HCT116 (cell line): ENCODE data around the gene CYP20A1. TPM values are rescaled to one million over a fixed set of nuclear protein-coding genes. Genes with fewer than 3 reads are reported as not detected.
A peak's percentile ranks its signal among the peaks of the same experiment; 100 is the strongest.

ENCODE experiments used
- ATAC-seq: fragments of 200-7000 bp; cut with Tn5 transposase; 2 replicates; pipeline ENCODE4 v1.9.1; 2020; ENCODE audit warnings: mild to moderate bottlenecking, moderate library complexity
- BruUV-seq: library from RNA; stranded (reverse); fragments of 400-500 nt; replicated peaks from 2 replicates; lab custom pipeline; 2021; lab: Mats Ljungman, UMichigan
- CTCF ChIA-PET: fragments of 300-600 bp; sonication (Branson Sonifier 250); formaldehyde crosslinking; loops from one replicate; lab custom pipeline; 2021; ENCODE audit warnings: antibody characterized with exemption; lab: Charles Lee
- POLR2A ChIA-PET: fragments of 300-600, 350-600 bp; sonication (Branson Sonifier 250); formaldehyde crosslinking; loops from one replicate; lab custom pipeline; 2021; ENCODE audit warnings: antibody characterized with exemption; lab: Charles Lee
- RAD21 ChIA-PET, 2 experiments: fragments of 300-600 bp; sonication (Branson Sonifier 250); formaldehyde crosslinking; loops; one replicate each; lab custom pipeline; 2023; ENCODE audit warnings: low total read pairs in 2 of 2; ENCODE audit not compliant: uncharacterized antibody in 2 of 2, unreplicated experiment in 2 of 2, low non-redundant PET in 1 of 2; lab: Charles Lee
- DNase-seq: peaks from one replicate; pipeline ENCODE4 v3.0.0-alpha.2; 2010; ENCODE audit warnings: low read depth, low spot score
- H2AFZ ChIP-seq: fragments of 200-600 bp; shearing (Covaris generic), sonication (generic); 2 replicates; pipeline ENCODE4 v1.6.1; 2017; ENCODE audit warnings: low read depth, mixed run types, mixed read lengths, antibody characterized with exemption, low read length; ENCODE audit not compliant: poor library complexity, severe bottlenecking
- H3K27ac ChIP-seq: 2 replicates; pipeline ENCODE4 v1.5.1; 2012; ENCODE audit warnings: low read depth, low read length
- H3K27me3 ChIP-seq: fragments of 200-600 bp; sonication (generic); 2 replicates; pipeline ENCODE4 v1.6.1; 2016; ENCODE audit warnings: mixed run types, low read length, mixed read lengths; ENCODE audit not compliant: insufficient read depth
- H3K36me3 ChIP-seq, 2 experiments: fragments of 200-500 bp in 1 of 2; fragments of 200-600 bp in 1 of 2; sonication (Bioruptor generic) in 1 of 2; sonication (generic) in 1 of 2; 2 replicates each; pipeline versions ENCODE4 v1.5.1 to v1.6.1; 2014 to 2016; ENCODE audit warnings: low read length in 2 of 2, inconsistent platforms in 1 of 2, mixed read lengths in 1 of 2, mixed run types in 1 of 2; ENCODE audit not compliant: insufficient read depth in 2 of 2, control insufficient read depth in 1 of 2
- H3K4me1 ChIP-seq, 2 experiments: fragments of 200-600 bp in 1 of 2; sonication (generic) in 1 of 2; 2 replicates each; pipeline versions ENCODE4 v1.5.1 to v1.6.1; 2012 to 2017; ENCODE audit warnings: low read length in 2 of 2, inconsistent platforms in 1 of 2, mild to moderate bottlenecking in 1 of 2, mixed read lengths in 1 of 2, mixed run types in 1 of 2, moderate library complexity in 1 of 2; ENCODE audit not compliant: insufficient read depth in 2 of 2, control insufficient read depth in 1 of 2
- H3K4me2 ChIP-seq: fragments of 200-600 bp; sonication (generic); 2 replicates; pipeline ENCODE4 v1.6.1; 2017; ENCODE audit warnings: mixed run types, low read length, mixed read lengths
- H3K4me3 ChIP-seq, 2 experiments: fragments of 200-600 bp in 1 of 2; sonication (generic) in 1 of 2; replicated peaks in 1 of 2; 2 replicates each; pipeline ENCODE4 v1.5.1; 2011 to 2016; ENCODE audit warnings: low read length in 2 of 2, control low read depth in 1 of 2, low read depth in 1 of 2, mild to moderate bottlenecking in 1 of 2, mixed read lengths in 1 of 2, mixed run types in 1 of 2
- H3K79me2 ChIP-seq: fragments of 200-600 bp; sonication (generic); 2 replicates; pipeline ENCODE4 v1.6.1; 2017; ENCODE audit warnings: mild to moderate bottlenecking, mixed run types, low read length, moderate library complexity, mixed read lengths; ENCODE audit not compliant: insufficient read depth
- H3K9ac ChIP-seq: fragments of 200-600 bp; sonication (generic); 2 replicates; pipeline ENCODE4 v1.6.1; 2016; ENCODE audit warnings: low read length, mixed read lengths
- H3K9me2 ChIP-seq: fragments of 200-600 bp; sonication (generic), shearing (Covaris generic); 2 replicates; pipeline ENCODE4 v1.6.1; 2017; ENCODE audit warnings: mixed run types, mild to moderate bottlenecking, moderate library complexity; ENCODE audit not compliant: insufficient read depth
- H3K9me3 ChIP-seq, 2 experiments: fragments of 200-500 bp in 1 of 2; fragments of 200-600 bp in 1 of 2; sonication (Bioruptor generic) in 1 of 2; sonication (generic) in 1 of 2; 2 replicates each; pipeline ENCODE4 v1.6.1; 2014 to 2017; ENCODE audit warnings: low read length in 2 of 2, mixed read lengths in 2 of 2, inconsistent platforms in 1 of 2, low read depth in 1 of 2, mild to moderate bottlenecking in 1 of 2, mixed run types in 1 of 2, moderate library complexity in 1 of 2; ENCODE audit not compliant: control insufficient read depth in 1 of 2, insufficient read depth in 1 of 2
- H4K20me1 ChIP-seq: fragments of 200-600 bp; sonication (generic), shearing (Covaris generic); 2 replicates; pipeline ENCODE4 v1.6.1; 2017; ENCODE audit warnings: mixed run types, mild to moderate bottlenecking, moderate library complexity; ENCODE audit not compliant: insufficient read depth
- CBX3 ChIP-seq: IDR thresholded peaks from 2 replicates; pipeline ENCODE4 v1.6.1; 2012; ENCODE audit warnings: low read depth
- CEBPB ChIP-seq: IDR thresholded peaks from 2 replicates; pipeline ENCODE4 v1.6.1; 2012; ENCODE audit warnings: low read depth
- CTCF ChIP-seq, 3 experiments: fragments of 200-600 bp in 1 of 3; sonication (generic) in 1 of 3; IDR thresholded peaks in 2 of 3; conservative IDR thresholded peaks in 1 of 3; 2 replicates each; pipeline ENCODE4 v1.5.1; 2012 to 2017; ENCODE audit warnings: low read depth in 2 of 3, low read length in 2 of 3, antibody characterized with exemption in 1 of 3, borderline replicate concordance in 1 of 3, control low read depth in 1 of 3, mild to moderate bottlenecking in 1 of 3, mixed read lengths in 1 of 3, mixed run types in 1 of 3, moderate library complexity in 1 of 3; ENCODE audit not compliant: insufficient read depth in 1 of 3
- EGR1 ChIP-seq: IDR thresholded peaks from 2 replicates; pipeline ENCODE4 v1.6.1; 2012; ENCODE audit warnings: low read depth
- EZH2phosphoT487 ChIP-seq: fragments of 200-600 bp; IDR thresholded peaks from 2 replicates; pipeline ENCODE4 v1.6.1; 2018; ENCODE audit warnings: antibody characterized with exemption, borderline replicate concordance
- POLR2AphosphoS5 ChIP-seq: IDR thresholded peaks from 2 replicates; pipeline ENCODE4 v1.6.1; 2011; ENCODE audit warnings: mild to moderate bottlenecking, low read depth, low read length, moderate library complexity
- SRF ChIP-seq: IDR thresholded peaks from 2 replicates; pipeline ENCODE4 v1.6.1; 2012; ENCODE audit warnings: low read depth
- TCF7L2 ChIP-seq: IDR thresholded peaks from 2 replicates; pipeline ENCODE4 v1.7.0; 2011; ENCODE audit warnings: borderline replicate concordance, inconsistent platforms; ENCODE audit not compliant: insufficient read depth, insufficient read length; ENCODE audit errors: extremely low read depth
- YY1 ChIP-seq: IDR thresholded peaks from 2 replicates; pipeline ENCODE4 v1.6.1; 2011; ENCODE audit warnings: low read length, low read depth, moderate library complexity, mild to moderate bottlenecking; ENCODE audit not compliant: insufficient replicate concordance; ENCODE audit errors: extremely low read depth
- intact Hi-C: fragments of 100-400 bp; cut with micrococcal nuclease; formaldehyde crosslinking; loops from 2 replicates; pipeline ENCODE4 v1.10.0; 2022
- total RNA-seq: library from RNA; stranded (reverse); gene quantifications from one replicate; pipeline ENCODE4 v1.2.1, GENCODE V29; 2021; ENCODE audit not compliant: unreplicated experiment
- TF ChIP-seq, protein P1 (sequence below): IDR thresholded peaks from 2 replicates; pipeline ENCODE4 v1.6.1; 2011; ENCODE audit warnings: mild to moderate bottlenecking, low read length, moderate library complexity; ENCODE audit not compliant: insufficient replicate concordance; ENCODE audit errors: extremely low read depth

CYP20A1 gene
- total RNA-seq, 1 experiment from 2014 or later, result 10.0 TPM

DNA sequence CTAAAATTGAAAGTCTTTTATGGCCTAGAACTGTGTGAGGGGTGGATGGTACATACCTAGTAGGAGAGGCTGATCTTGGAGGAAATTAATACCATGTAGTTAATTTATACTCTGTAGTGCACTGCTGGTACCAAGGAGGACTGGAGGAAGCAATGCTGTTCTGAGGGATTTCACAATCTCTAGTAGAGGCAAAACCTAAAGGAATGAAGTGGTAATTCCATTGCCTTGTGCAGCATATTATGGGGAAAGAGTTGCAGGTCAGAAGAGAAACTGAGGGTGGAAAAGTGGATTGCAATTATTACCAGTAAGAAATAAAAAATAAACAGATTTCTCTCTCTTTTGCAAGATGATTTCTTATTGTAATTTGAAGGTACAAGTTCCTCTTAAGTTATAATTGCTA is 91.6 kb downstream of the CYP20A1 start:
- TF ChIP-seq EZH2phosphoT487 (no peak), CBX3 (no peak), EGR1 (no peak), YY1 (no peak), POLR2AphosphoS5 (no peak), TCF7L2 (no peak), CEBPB (no peak), SRF (no peak), CTCF (IDR thresholded peaks at IDR 0.05 in 2 of 3, conservative IDR thresholded peaks at IDR 0.05 in 1 of 3; ENCODE audit: borderline replicate concordance in 1 of 3, insufficient read depth in 1 of 3, low read depth in 2 of 3, low read length in 2 of 3) (no peak)
- TF ChIP-seq, protein P1, sequence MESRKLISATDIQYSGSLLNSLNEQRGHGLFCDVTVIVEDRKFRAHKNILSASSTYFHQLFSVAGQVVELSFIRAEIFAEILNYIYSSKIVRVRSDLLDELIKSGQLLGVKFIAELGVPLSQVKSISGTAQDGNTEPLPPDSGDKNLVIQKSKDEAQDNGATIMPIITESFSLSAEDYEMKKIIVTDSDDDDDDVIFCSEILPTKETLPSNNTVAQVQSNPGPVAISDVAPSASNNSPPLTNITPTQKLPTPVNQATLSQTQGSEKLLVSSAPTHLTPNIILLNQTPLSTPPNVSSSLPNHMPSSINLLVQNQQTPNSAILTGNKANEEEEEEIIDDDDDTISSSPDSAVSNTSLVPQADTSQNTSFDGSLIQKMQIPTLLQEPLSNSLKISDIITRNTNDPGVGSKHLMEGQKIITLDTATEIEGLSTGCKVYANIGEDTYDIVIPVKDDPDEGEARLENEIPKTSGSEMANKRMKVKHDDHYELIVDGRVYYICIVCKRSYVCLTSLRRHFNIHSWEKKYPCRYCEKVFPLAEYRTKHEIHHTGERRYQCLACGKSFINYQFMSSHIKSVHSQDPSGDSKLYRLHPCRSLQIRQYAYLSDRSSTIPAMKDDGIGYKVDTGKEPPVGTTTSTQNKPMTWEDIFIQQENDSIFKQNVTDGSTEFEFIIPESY, result no peak
- ATAC-seq (no peak), DNase-seq (no peak)
- RAD21 ChIA-PET, result no interaction called here
- Histone ChIP-seq H2AFZ (no peak overlapping the region), H3K9me2 (no peaks in the 10 kb centered on the region), H3K79me2 (peaks cover 72% of the 10 kb centered on the region), H3K4me1 (peaks cover 13 to 21% of the 10 kb centered on the region in 2 experiments), H3K4me3 (peak overlapping the region in 1 of 2 experiments; percentile 6; a peak in 1 of 4 replicates), H4K20me1 (no peaks in the 10 kb centered on the region), H3K36me3 (no peaks in the 10 kb centered on the region), H3K27me3 (no peaks in the 10 kb centered on the region), H3K4me2 (peak overlapping the region; percentile 92; the same call in 1 of the 2 replicates), H3K27ac (no peak overlapping the region), H3K9me3 (no peaks in the 10 kb centered on the region), H3K9ac (no peak overlapping the region)
- no TSS peak for BruUV-seq
- CTCF ChIA-PET, result no interaction called here
- intact Hi-C loops, result no loop called here
- POLR2A ChIA-PET, result no interaction called here
